ENCODE data around the gene SBNO1.
"Not testable (repeated sequence)": the region's sequence is repeated elsewhere in the genome, so short reads cannot be mapped to it uniquely, and the experiment has no call there.

SBNO1 gene

GRCh38 chr12:123267991-123268843 lies 96.4 kb downstream of the SBNO1 start:
- peak; percentile 94 for DNase-seq

DNA sequence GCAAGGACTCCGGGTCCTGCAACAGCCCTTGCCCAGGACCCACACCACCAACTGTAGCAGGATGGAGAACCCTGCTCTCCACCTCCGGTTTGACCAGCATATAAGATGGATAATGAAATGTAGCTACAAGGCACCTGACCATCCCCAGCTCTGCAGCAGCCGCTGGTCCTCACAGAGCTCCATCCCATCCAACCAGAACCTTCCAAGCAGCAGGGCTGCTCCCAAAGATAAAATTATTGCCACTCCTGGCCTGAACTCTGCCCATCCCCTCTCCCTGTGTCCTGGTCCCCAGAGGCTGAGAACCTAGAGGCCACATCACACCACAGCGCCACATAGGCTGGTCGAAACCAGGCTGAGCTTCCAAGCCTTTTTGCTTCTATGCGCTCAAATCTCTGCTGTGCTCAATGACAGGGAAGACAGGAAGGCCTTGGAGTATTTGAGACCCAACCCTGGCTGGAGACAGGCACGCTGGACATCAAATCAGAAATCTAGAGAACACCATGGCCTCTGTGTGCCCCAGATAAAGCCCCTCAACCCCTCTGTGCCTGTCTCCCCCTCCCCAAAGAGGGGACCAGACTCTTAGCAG lies 97.2 kb downstream of the SBNO1 start:
- DNase-seq: no peak

DNA sequence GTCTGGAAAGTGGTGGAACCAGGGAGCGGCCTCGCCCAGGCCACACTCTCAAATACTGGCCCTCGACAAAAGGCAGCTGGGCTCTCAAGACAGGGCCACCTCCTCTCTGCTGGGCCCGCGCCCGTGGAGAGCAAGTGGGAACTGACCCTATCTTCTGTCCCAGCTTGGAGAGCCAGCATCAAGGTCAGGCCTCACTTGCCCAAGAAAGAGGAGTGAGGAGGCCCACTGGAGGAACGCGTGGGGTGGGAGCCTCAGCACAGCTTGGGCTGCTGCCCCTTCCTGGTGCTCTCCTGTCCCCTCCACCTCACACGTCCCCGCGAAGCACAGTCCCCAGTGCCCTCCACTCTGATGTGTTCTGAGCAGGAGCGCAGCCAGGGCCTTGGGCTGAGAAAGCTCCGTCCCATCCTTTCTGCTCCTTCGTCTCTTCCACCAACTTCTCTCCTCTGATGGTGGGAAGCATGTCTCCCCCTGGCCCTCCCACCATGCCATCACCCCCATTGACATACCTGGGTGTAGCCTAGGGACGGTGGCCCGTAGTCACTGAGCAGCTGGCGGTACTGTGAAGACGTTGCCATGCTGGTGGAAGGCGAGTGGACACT lies 97.9 kb downstream of the SBNO1 start:
- DNase-seq: no peak

GRCh38 chr12:123265851-123266678 lies 98.6 kb downstream of the SBNO1 start:
- DNase-seq: no peak

GRCh38 chr12:123264642-123265041 lies 100.0 kb downstream of the SBNO1 start:
- DNase-seq: no peak

- peak; percentile 11 for DNase-seq
Observed at GRCh38 chr12:123263196-123263817, 101.3 kb downstream of the SBNO1 start.

DNA sequence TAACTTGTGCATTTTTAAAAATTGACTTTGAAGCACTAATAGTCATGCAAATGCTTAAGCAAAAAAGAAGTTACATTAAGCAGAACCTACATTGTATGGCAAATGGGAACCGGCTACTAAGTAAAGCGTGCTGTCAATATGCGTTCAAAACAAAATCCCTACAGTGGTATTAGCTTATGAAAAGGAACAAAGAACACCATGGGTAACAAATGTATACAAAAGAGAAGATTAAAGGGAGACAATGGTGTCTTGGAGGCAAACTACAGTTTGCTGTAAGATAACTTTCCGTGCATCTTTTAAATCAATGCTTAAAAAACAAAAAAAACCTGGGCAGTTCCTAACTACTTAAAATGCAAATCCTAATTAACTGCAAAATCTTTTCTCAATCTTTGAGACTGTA lies 103.5 kb downstream of the SBNO1 start:
- no peak for DNase-seq

GRCh38 chr12:123260081-123260480 lies 104.6 kb downstream of the SBNO1 start:
- no peak for DNase-seq

DNA sequence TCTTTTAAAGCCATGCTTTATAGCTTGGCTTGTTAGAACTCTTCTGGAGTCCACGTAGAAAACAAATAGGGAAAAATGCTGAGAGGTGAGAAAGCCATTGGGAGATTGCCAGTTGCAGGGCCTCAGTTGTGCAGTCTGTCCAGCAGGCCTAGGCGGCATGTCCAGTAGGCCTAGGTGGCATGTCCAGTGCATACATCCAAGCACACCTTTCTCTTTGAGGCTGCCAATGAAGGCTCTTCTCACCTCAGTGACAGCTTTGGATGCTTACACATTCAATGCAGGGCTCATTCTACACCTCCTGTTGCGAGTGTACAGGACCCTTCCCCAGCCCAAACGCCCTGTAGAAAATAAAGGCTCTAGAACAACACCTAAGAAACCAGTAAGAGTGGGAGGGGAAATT lies 106.1 kb downstream of the SBNO1 start:
- no peak for DNase-seq

DNA sequence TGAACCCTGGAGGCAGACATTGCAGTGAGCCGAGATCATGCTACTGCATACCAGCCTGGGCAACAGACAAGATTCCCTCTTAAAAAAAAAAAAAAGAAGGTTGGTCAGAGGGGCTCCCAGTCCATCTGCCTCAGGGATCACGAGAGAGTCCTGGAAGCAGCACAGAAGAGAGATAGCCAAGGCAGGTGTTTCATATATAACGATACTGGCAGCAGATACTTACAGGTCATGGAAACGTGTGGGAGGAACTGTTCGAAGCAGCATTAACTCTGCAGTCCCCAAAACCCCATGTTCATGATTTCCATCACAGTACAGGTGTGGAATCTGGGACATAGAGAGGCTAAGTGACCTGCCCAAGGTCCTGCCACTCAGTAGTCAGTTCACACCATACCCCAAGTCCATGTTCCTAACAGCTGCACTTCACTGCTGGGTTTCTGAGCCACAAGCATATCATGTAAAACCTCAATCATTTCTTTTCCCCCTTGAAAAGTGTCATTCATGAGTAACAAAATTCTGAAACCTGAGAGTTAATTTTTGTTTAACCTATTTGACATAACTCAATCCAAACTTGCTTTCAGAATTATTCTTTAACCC lies 109.7 kb downstream of the SBNO1 start:
- DNase-seq: no peak

DNA sequence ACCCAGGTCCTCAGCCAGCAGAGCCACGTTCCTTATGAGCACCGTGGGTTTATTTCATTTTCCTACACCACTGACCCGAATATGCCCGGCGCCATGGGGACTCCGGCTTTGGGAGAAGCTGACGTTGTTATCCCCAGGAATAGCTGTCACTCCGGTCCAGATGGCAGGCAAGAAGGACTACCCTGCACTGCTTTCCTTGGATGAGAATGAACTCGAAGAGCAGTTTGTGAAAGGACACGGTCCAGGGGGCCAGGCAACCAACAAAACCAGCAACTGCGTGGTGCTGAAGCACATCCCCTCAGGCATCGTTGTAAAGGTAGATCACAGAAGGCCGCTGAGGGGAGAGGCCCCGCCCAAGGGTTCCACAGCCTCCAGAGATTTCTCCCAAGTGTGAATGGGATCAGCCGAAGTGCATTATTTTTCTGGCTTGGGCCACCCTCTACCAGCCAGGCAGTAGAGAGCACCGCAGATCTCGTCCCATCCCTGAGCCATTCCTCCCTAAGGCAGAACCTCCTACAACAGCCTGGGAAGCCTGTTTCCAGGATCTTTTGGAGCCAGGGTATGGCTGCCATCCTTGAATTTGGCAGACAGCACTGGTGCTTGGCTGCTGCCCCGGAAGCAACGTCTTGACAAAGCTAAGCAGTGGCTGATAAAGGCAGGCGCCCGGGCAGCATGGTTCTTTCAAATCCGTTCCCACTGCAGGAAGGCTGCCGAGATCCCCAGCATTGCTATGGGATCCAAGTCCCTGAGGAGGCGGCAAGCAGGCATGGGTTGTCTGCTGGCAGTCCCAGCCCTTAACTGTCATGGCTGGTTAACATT lies 110.8 kb downstream of the SBNO1 start:
- no peak for DNase-seq

- not testable (repeated sequence) for DNase-seq
Observed at GRCh38 chr12:123252365-123252764, 112.3 kb downstream of the SBNO1 start.

GRCh38 chr12:123251403-123252076 lies 113.1 kb downstream of the SBNO1 start:
- no peak for DNase-seq

GRCh38 chr12:123250471-123251383 lies 113.9 kb downstream of the SBNO1 start:
- DNase-seq: peak; percentile 47

GRCh38 chr12:123248996-123249741 lies 115.5 kb downstream of the SBNO1 start:
- not testable (repeated sequence) for DNase-seq

GRCh38 chr12:123248129-123248528 lies 116.5 kb downstream of the SBNO1 start:
- not testable (repeated sequence) for DNase-seq

GRCh38 chr12:123245678-123246077 lies 119.0 kb downstream of the SBNO1 start:
- DNase-seq: no peak

DNA sequence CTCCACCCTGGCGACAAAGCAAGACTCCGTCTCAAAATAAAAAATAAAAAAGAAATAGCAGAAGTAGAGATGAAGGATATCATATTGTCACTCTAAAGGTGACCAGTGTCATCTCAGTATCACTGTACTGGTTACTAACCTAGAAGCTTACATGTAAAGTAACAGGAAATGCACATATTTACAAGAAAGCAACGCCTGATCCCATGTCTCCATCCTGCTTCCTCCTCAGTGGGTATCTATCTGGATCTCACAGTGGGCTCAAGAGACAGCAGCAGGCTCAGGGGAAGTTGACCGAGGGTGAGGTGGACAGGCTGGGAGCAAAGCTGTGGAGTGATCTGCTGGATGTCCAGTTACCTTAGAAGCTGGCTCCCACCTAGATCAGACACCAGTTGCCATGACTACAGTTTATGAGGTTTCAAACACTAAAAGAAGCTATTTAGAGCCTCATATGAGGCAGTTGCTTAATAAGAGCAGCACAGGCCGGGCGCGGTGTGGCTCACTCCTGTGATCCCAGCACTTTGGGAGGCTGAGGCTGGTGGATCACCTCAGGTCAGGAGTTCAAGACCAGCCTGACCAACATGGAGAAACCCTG lies 120.9 kb downstream of the SBNO1 start:
- no peak for DNase-seq
